HepG2 (cell line): Measurements from ENCODE around the gene NUFIP1. TPM values are rescaled to one million over a fixed set of nuclear protein-coding genes. Genes with fewer than 3 reads are reported as not detected.

Experiments used
- ATAC-seq: fragments of 200-7000 bp; cut with Tn5 transposase; 3 replicates; pipeline ENCODE4 v1.9.1; 2020; ENCODE audit warnings: mild to moderate bottlenecking, moderate library complexity
- BruUV-seq: library from RNA; stranded (reverse); fragments of 400-500 nt; replicated peaks from 2 replicates; lab custom pipeline; 2021; lab: Mats Ljungman, UMichigan
- CTCF ChIA-PET: fragments of 300-600 bp; formaldehyde crosslinking; extraction: SDS; loops from one replicate; lab custom pipeline; 2021; ENCODE audit warnings: low total read pairs, inconsistent platforms, low intra/inter-chr PET ratio; lab: Yijun Ruan, JAX
- POLR2A ChIA-PET: fragments of 350-600 bp; sonication (Branson Sonifier 250); formaldehyde crosslinking; loops from one replicate; lab custom pipeline; 2020; ENCODE audit warnings: antibody characterized with exemption, inconsistent platforms; lab: Yijun Ruan, JAX
- DNase-seq: peaks from one replicate; pipeline ENCODE4 v3.0.0-alpha.2; 2015; ENCODE audit warnings: low spot score
- FAIRE-seq: peaks from 3 replicates; lab custom pipeline; 2011; peaks lifted over from hg19 to GRCh38; lab: Jason Lieb, UNC
- H2AFZ ChIP-seq: one replicate; pipeline ENCODE4 v1.6.1; 2011; ENCODE audit warnings: low read length, inconsistent platforms
- H3K27ac ChIP-seq: fragments of 300-600 bp; 3 replicates; pipeline ENCODE4 v1.8.0; 2011; ENCODE audit warnings: mixed run types, mild to moderate bottlenecking, mixed read lengths, low read length, inconsistent platforms; ENCODE audit not compliant: insufficient read depth; ENCODE audit errors: extremely low read length
- H3K27me3 ChIP-seq, 2 experiments: fragments of 200-600 bp in 1 of 2; 2 replicates in 1 of 2; 3 replicates in 1 of 2; pipeline versions ENCODE4 v1.6.0 to v1.8.0; 2011; ENCODE audit warnings: low read length in 2 of 2, mild to moderate bottlenecking in 2 of 2, moderate library complexity in 2 of 2, inconsistent platforms in 1 of 2; ENCODE audit not compliant: insufficient read depth in 2 of 2, control insufficient read depth in 1 of 2
- H3K36me3 ChIP-seq, 2 experiments: fragments of 200-600 bp in 1 of 2; replicated peaks in 1 of 2; 2 replicates in 1 of 2; 3 replicates in 1 of 2; pipeline versions ENCODE4 v1.5.1 to v1.8.0; 2011; ENCODE audit warnings: low read length in 2 of 2, inconsistent platforms in 1 of 2; ENCODE audit not compliant: insufficient read depth in 2 of 2, control insufficient read depth in 1 of 2
- H3K4me1 ChIP-seq: 2 replicates; pipeline ENCODE4 v1.5.1; 2012; ENCODE audit warnings: low read length, inconsistent platforms; ENCODE audit not compliant: insufficient read depth
- H3K4me2 ChIP-seq: 2 replicates; pipeline ENCODE4 v1.6.0; 2011; ENCODE audit warnings: low read depth, low read length, inconsistent platforms
- H3K4me3 ChIP-seq, 3 experiments: fragments of 200-600 bp in 1 of 3; sonication (generic), shearing (Covaris generic) in 1 of 3; replicated peaks in 1 of 3; 2 replicates each; pipeline ENCODE4 v1.5.1; 2011 to 2016; ENCODE audit warnings: low read length in 3 of 3, inconsistent platforms in 2 of 3, low read depth in 2 of 3, mild to moderate bottlenecking in 2 of 3, control low read depth in 1 of 3, mixed read lengths in 1 of 3; ENCODE audit not compliant: insufficient read depth in 1 of 3
- H3K79me2 ChIP-seq: one replicate; pipeline ENCODE4 v1.6.1; 2011; ENCODE audit warnings: low read length, inconsistent platforms; ENCODE audit not compliant: insufficient read depth
- H3K9ac ChIP-seq: 2 replicates; pipeline ENCODE4 v1.6.0; 2011; ENCODE audit warnings: mild to moderate bottlenecking, low read depth, low read length, inconsistent platforms; ENCODE audit not compliant: insufficient read depth
- H3K9me3 ChIP-seq: 2 replicates; pipeline ENCODE4 v1.5.1; 2012; ENCODE audit warnings: mild to moderate bottlenecking, low read length
- H4K20me1 ChIP-seq: 2 replicates; pipeline ENCODE4 v1.6.0; 2011; ENCODE audit warnings: inconsistent platforms, mild to moderate bottlenecking, low read length, moderate library complexity; ENCODE audit not compliant: insufficient read depth
- ADNP ChIP-seq: sonication (generic); formaldehyde crosslinking; IDR thresholded peaks from 2 replicates; pipeline ENCODE4 v1.4.0; 2020; ENCODE audit warnings: missing genetic modification reagents
- FOXJ3 ChIP-seq: sonication (generic); formaldehyde crosslinking; IDR thresholded peaks from 2 replicates; pipeline ENCODE4 v1.4.0; 2020; ENCODE audit warnings: missing genetic modification reagents, mild to moderate bottlenecking, borderline replicate concordance
- FOXM1 ChIP-seq: sonication (generic); formaldehyde crosslinking; IDR thresholded peaks from 2 replicates; pipeline ENCODE4 v1.5.0; 2020; ENCODE audit warnings: missing genetic modification reagents
- MEIS2 ChIP-seq: sonication (generic); formaldehyde crosslinking; IDR thresholded peaks from 2 replicates; pipeline ENCODE4 v1.9.0; 2021; ENCODE audit warnings: mild to moderate bottlenecking, missing genetic modification reagents
- NFKB2 ChIP-seq: sonication (generic); formaldehyde crosslinking; IDR thresholded peaks from 2 replicates; pipeline ENCODE4 v1.4.0; 2020; ENCODE audit warnings: missing genetic modification reagents, borderline replicate concordance
- SP2 ChIP-seq: sonication (generic); formaldehyde crosslinking; IDR thresholded peaks from 2 replicates; pipeline ENCODE4 v1.5.1; 2020; ENCODE audit warnings: mild to moderate bottlenecking, missing genetic modification reagents
- TAF15 ChIP-seq: fragments of 200-400 bp; formaldehyde crosslinking; IDR thresholded peaks from one replicate; pipeline ENCODE4 v1.6.1; 2018; ENCODE audit warnings: mild to moderate bottlenecking, low read depth, low read length; ENCODE audit not compliant: poor library complexity, severe bottlenecking
- ZNF10 ChIP-seq: sonication (generic); formaldehyde crosslinking; IDR thresholded peaks from 2 replicates; pipeline ENCODE4 v1.4.0; 2020; ENCODE audit warnings: mild to moderate bottlenecking, low read depth, missing genetic modification reagents, borderline replicate concordance
- ZNF24 ChIP-seq: fragments of 450-650 bp; IDR thresholded peaks from 2 replicates; pipeline ENCODE4 v1.6.1; 2017; ENCODE audit warnings: antibody characterized with exemption, mild to moderate bottlenecking
- ZNF296 ChIP-seq: sonication (generic); formaldehyde crosslinking; conservative IDR thresholded peaks from 2 replicates; pipeline ENCODE4 v1.5.0; 2020; ENCODE audit warnings: mild to moderate bottlenecking, missing genetic modification reagents
- ZNF383 ChIP-seq: sonication (generic); formaldehyde crosslinking; IDR thresholded peaks from 2 replicates; pipeline ENCODE4 v1.4.0; 2020; ENCODE audit warnings: missing genetic modification reagents, mild to moderate bottlenecking, borderline replicate concordance
- ZNF543 ChIP-seq: sonication (generic); formaldehyde crosslinking; IDR thresholded peaks from 2 replicates; pipeline ENCODE4 v1.4.0; 2020; ENCODE audit warnings: mild to moderate bottlenecking, missing genetic modification reagents
- ZNF549 ChIP-seq: sonication (generic); formaldehyde crosslinking; IDR thresholded peaks from 2 replicates; pipeline ENCODE4 v1.5.0; 2020; ENCODE audit warnings: missing genetic modification reagents
- WGBS: methylation state at CpG from one replicate; pipeline ENCODE4 v1.1.6; 2017; ENCODE audit warnings: low lambda C conversion rate; 5-methylcytosine and 5-hydroxymethylcytosine counted together
- in situ Hi-C: cut with HindIII; loops from 2 replicates; pipeline ENCODE4 v1.10.0; 2017; ENCODE audit warnings: low pct_unique_long_range_greater_than_20kb; ENCODE audit not compliant: extremely low pct_ligation_motif_present
- intact Hi-C: fragments of 100-400 bp; cut with micrococcal nuclease; formaldehyde crosslinking; loops from one replicate; pipeline ENCODE4 v1.10.0; 2022; ENCODE audit not compliant: unreplicated experiment
- polyA plus RNA-seq, 8 experiments: library from polyadenylated mRNA; depleted of rRNA in 3 of 8; stranded (reverse) in 7 of 8; unstranded in 1 of 8; fragments of >200 nt; fragmentation: Illumina TruSeq in 4 of 8; extraction: Trizol in 4 of 8; gene quantifications; 2 replicates each; pipeline versions ENCODE4 v1.2.1 to v1.2.3, GENCODE V29; 2011 to 2016; ENCODE audit warnings: low read depth in 4 of 8, missing spikeins in 1 of 8, mixed read lengths in 1 of 8; ENCODE audit not compliant: insufficient read depth in 1 of 8
- total RNA-seq, 5 experiments: library from RNA; depleted of rRNA; stranded (reverse); fragments of >200 nt; fragmentation: Illumina TruSeq; extraction: Trizol; gene quantifications; 2 replicates each; pipeline ENCODE4 v1.2.3, GENCODE V29; 2016; ENCODE audit warnings: low read depth in 1 of 5
- TF ChIP-seq, protein P1 (sequence below), 2 experiments: sonication (generic) in 1 of 2; formaldehyde crosslinking in 1 of 2; IDR thresholded peaks; 2 replicates each; pipeline versions ENCODE4 v1.4.0 to v1.6.1; 2016 to 2020; ENCODE audit warnings: borderline replicate concordance in 1 of 2, low read depth in 1 of 2, mild to moderate bottlenecking in 1 of 2, missing genetic modification reagents in 1 of 2
- TF ChIP-seq, protein P2 (sequence below): sonication (generic); IDR thresholded peaks from 2 replicates; pipeline ENCODE4 v1.6.1; 2016; ENCODE audit warnings: low read depth, borderline replicate concordance
- TF ChIP-seq, protein P3 (sequence below): sonication (generic); formaldehyde crosslinking; IDR thresholded peaks from 2 replicates; pipeline ENCODE4 v1.5.0; 2020; ENCODE audit warnings: mild to moderate bottlenecking, missing genetic modification reagents
- TF ChIP-seq, protein P4 (sequence below): sonication (generic); formaldehyde crosslinking; IDR thresholded peaks from 2 replicates; pipeline ENCODE4 v1.4.0; 2020; ENCODE audit warnings: mild to moderate bottlenecking, missing genetic modification reagents

NUFIP1 gene
- total and polyA plus RNA-seq, 2 of the 13 experiments (the other 11 are each of a cell fraction or from before 2014, with no cell fraction given), result 1.9 to 10.3 TPM

DNA sequence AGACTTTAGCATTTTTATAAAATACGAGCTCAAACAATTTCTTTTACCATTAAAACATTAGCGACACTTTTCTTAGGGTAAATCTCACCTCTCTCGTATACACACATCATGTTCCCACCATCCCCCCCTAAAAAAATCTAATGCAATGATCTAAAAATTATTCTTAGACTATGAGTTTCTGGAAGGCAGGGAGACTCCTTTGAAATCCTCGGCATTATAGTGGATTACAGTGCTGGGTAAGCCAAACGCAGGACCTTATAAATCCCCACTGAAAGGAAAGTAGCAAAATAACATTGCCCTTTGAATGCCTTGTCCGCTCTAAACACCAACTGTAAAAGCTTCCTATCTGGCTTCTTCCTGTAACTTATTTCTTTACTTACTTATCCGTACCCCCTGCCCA lies 35.0 kb downstream of the NUFIP1 start:
- H3K4me3 ChIP-seq, result no peak overlapping the region
- no peak overlapping the region for H3K27ac ChIP-seq
- H3K9me3 ChIP-seq, result no peaks in the 10 kb centered on the region
- POLR2A ChIA-PET, result no interaction called here
- in situ Hi-C loops, result loop anchor here (25.0 kb wide), 1 partner anchor 1042 kb away; no protein-coding TSS in a partner anchor
- peaks cover 1 to 35% of the 10 kb centered on the region in 2 experiments; a peak in 3 of 5 replicates for H3K36me3 ChIP-seq
- FAIRE-seq, result no peak
- no peak overlapping the region for H3K4me2 ChIP-seq
- H3K79me2 ChIP-seq, result no peaks in the 10 kb centered on the region
- H2AFZ ChIP-seq, result no peak overlapping the region
- no TSS peak for BruUV-seq
- 96% methylated on average over 7 of the region's 7 CpGs for WGBS
- DNase-seq, result no peak
- H3K9ac ChIP-seq, result no peak overlapping the region
- no peaks in the 10 kb centered on the region for H3K27me3 ChIP-seq
- TF ChIP-seq SP2, result no peak
- no peak for TF ChIP-seq ZNF383
- no peak for TF ChIP-seq ZNF296 (CRISPR knock-in tag)
- TF ChIP-seq NFKB2 (CRISPR knock-in tag), result no peak
- TF ChIP-seq MEIS2 (CRISPR knock-in tag), result no peak
- TF ChIP-seq ZNF24, result no peak
- TF ChIP-seq FOXJ3 (CRISPR knock-in tag), result no peak
- no peak for TF ChIP-seq FOXM1 (CRISPR knock-in tag)
- TF ChIP-seq TAF15, result no peak
- TF ChIP-seq, protein P1, sequence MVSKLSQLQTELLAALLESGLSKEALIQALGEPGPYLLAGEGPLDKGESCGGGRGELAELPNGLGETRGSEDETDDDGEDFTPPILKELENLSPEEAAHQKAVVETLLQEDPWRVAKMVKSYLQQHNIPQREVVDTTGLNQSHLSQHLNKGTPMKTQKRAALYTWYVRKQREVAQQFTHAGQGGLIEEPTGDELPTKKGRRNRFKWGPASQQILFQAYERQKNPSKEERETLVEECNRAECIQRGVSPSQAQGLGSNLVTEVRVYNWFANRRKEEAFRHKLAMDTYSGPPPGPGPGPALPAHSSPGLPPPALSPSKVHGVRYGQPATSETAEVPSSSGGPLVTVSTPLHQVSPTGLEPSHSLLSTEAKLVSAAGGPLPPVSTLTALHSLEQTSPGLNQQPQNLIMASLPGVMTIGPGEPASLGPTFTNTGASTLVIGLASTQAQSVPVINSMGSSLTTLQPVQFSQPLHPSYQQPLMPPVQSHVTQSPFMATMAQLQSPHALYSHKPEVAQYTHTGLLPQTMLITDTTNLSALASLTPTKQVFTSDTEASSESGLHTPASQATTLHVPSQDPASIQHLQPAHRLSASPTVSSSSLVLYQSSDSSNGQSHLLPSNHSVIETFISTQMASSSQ (IDR thresholded peaks at IDR 0.05; ENCODE audit: low read depth), result no peak
- TF ChIP-seq, protein P1 (CRISPR knock-in tag; IDR thresholded peaks at IDR 0.05; ENCODE audit: borderline replicate concordance), result no peak
- TF ChIP-seq ZNF10 (CRISPR knock-in tag), result no peak
- TF ChIP-seq, protein P2, sequence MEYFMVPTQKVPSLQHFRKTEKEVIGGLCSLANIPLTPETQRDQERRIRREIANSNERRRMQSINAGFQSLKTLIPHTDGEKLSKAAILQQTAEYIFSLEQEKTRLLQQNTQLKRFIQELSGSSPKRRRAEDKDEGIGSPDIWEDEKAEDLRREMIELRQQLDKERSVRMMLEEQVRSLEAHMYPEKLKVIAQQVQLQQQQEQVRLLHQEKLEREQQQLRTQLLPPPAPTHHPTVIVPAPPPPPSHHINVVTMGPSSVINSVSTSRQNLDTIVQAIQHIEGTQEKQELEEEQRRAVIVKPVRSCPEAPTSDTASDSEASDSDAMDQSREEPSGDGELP, result no peak
- TF ChIP-seq, protein P3, sequence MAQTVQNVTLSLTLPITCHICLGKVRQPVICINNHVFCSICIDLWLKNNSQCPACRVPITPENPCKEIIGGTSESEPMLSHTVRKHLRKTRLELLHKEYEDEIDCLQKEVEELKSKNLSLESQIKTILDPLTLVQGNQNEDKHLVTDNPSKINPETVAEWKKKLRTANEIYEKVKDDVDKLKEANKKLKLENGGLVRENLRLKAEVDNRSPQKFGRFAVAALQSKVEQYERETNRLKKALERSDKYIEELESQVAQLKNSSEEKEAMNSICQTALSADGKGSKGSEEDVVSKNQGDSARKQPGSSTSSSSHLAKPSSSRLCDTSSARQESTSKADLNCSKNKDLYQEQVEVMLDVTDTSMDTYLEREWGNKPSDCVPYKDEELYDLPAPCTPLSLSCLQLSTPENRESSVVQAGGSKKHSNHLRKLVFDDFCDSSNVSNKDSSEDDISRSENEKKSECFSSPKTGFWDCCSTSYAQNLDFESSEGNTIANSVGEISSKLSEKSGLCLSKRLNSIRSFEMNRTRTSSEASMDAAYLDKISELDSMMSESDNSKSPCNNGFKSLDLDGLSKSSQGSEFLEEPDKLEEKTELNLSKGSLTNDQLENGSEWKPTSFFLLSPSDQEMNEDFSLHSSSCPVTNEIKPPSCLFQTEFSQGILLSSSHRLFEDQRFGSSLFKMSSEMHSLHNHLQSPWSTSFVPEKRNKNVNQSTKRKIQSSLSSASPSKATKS (CRISPR knock-in tag), result no peak
- TF ChIP-seq ZNF543, result no peak
- no peak for TF ChIP-seq ZNF549
- TF ChIP-seq, protein P4, sequence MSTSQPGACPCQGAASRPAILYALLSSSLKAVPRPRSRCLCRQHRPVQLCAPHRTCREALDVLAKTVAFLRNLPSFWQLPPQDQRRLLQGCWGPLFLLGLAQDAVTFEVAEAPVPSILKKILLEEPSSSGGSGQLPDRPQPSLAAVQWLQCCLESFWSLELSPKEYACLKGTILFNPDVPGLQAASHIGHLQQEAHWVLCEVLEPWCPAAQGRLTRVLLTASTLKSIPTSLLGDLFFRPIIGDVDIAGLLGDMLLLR (CRISPR knock-in tag), result no peak
- no peak for TF ChIP-seq ADNP (CRISPR knock-in tag)
- TF ChIP-seq, all 625 proteins: peak for 0
- intact Hi-C loops, result no loop called here
- CTCF ChIA-PET, result no interaction called here
- H3K4me1 ChIP-seq, result no peaks in the 10 kb centered on the region
- ATAC-seq, result no peak
- H4K20me1 ChIP-seq, result no peaks in the 10 kb centered on the region
